Measurements from ENCODE around the gene RNF5. TPM values are rescaled to one million over a fixed set of nuclear protein-coding genes. Genes with fewer than 3 reads are reported as not detected.

RNF5 gene
- total RNA-seq, 1 experiment from 2014 or later = 45.9 TPM

- Histone ChIP-seq H2AFZ (ENCODE audit: low read depth, low read length, poor library complexity, severe bottlenecking) (no peak overlapping the region), H3K9ac (ENCODE audit: low read length) (no peak overlapping the region), H3K9me3 (ENCODE audit: control insufficient read depth in 1 of 2, insufficient read depth in 1 of 2, low read depth in 1 of 2, low read length in 2 of 2) (no peaks in the 10 kb centered on the region), H3K9me2 (ENCODE audit: insufficient read depth) (no peaks in the 10 kb centered on the region), H3K79me2 (ENCODE audit: insufficient read depth, low read length) (peaks cover 16% of the 10 kb centered on the region), H3K36me3 (ENCODE audit: control insufficient read depth in 1 of 2, insufficient read depth in 2 of 2, low read length in 2 of 2) (peaks cover 0 to 2% of the 10 kb centered on the region in 2 experiments; a peak in 1 of 4 replicates), H3K4me1 (ENCODE audit: control insufficient read depth in 1 of 2, insufficient read depth in 2 of 2, low read length in 2 of 2) (peaks cover 12 to 25% of the 10 kb centered on the region in 2 experiments), H3K4me2 (ENCODE audit: low read length) (no peak overlapping the region), H3K27me3 (ENCODE audit: insufficient read depth, low read length) (no peaks in the 10 kb centered on the region), H4K20me1 (ENCODE audit: insufficient read depth) (no peaks in the 10 kb centered on the region), H3K4me3 (replicated peaks in 1 of 2; ENCODE audit: low read depth in 1 of 2, low read length in 2 of 2) (no peak overlapping the region), H3K27ac (ENCODE audit: low read depth, low read length) (no peak overlapping the region)
- CTCF ChIA-PET = interaction anchor here (0.7 kb wide), 1 partner anchor 717 kb away, joined by 4 read pairs; no protein-coding TSS in a partner anchor
- ATAC-seq (no peak), DNase-seq (ENCODE audit: low read depth, low spot score) (no peak)
- intact Hi-C loops (cut with micrococcal nuclease) = no loop called here
- POLR2A ChIA-PET = interaction anchor here (0.6 to 1.1 kb wide), 3 partner anchors 22 to 324 kb away, joined by 3 read pairs; partner anchors contain the start of gene HSPA1B
- TF ChIP-seq ZBTB33 (IDR thresholded peaks at IDR 0.05; ENCODE audit: extremely low read depth, insufficient replicate concordance, low read length) (no peak), SRF (IDR thresholded peaks at IDR 0.05; ENCODE audit: low read depth) (no peak), SIN3A (IDR thresholded peaks at IDR 0.05; ENCODE audit: low read depth) (no peak), RAD21 (IDR thresholded peaks at IDR 0.05; ENCODE audit: low read depth) (no peak), FOSL1 (IDR thresholded peaks at IDR 0.05; ENCODE audit: low read depth) (no peak), ELF1 (IDR thresholded peaks at IDR 0.05; ENCODE audit: borderline replicate concordance, low read depth) (no peak), CBX3 (IDR thresholded peaks at IDR 0.05; ENCODE audit: low read depth) (no peak)
- BruUV-seq (replicated peaks) = no TSS peak
- RAD21 ChIA-PET (ENCODE audit: low non-redundant PET in 1 of 2, low total read pairs in 2 of 2, uncharacterized antibody in 2 of 2, unreplicated experiment in 2 of 2) = no interaction called here
Observed at GRCh38 chr6:32151181-32151862, 26.9 kb upstream of the RNF5 start.
